Measurements from ENCODE around the gene DGKG. TPM values are rescaled to one million over a fixed set of nuclear protein-coding genes. Genes with fewer than 3 reads are reported as not detected.
A peak's percentile ranks its signal among the peaks of the same experiment; 100 is the strongest.

The DGKG gene
- total and polyA plus RNA-seq, 12 donors = 7.2 to 75.7 (median 41.4) TPM

- peaks cover 4 to 55% (median 22%) of the 10 kb centered on the region in 9 donors for H3K4me1 ChIP-seq
- ATAC-seq = peak in 7 of 8 donors; percentile 55 to 69 (median 61)
Observed at GRCh38 chr3:186220911-186221645, 141.0 kb downstream of the DGKG start.

DNA sequence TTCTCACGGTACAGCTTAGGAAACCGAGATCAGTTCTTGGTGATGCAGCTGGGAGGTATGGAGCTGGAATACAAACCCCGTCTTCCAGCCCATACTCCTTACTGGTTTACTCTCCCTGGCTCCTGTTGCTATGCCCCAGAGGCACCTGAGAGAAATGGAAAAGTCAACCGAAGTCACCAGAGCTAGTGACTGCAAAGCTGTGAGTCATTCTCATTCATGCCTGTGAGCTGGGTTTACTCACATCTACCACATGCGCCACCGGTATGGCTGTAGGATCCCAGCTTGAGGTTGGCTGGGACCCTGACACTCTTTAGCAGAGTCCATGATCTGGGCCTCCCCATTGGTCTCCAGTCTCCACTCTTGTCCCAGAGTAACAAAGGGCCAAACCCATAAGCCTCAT is 141.7 kb downstream of the DGKG start:
- peak in 1 of 8 donors; percentile 10 for ATAC-seq
- WGBS, 2 donors = 93 to 96% methylated on average over 6 of the region's 6 CpGs
- H3K27ac ChIP-seq = peak overlapping the region in 4 of 10 donors; percentile 39 to 66 (median 60)
- peaks cover 4 to 55% (median 22%) of the 10 kb centered on the region in 9 donors for H3K4me1 ChIP-seq
- no peaks in the 10 kb centered on the region for H3K36me3 ChIP-seq
- H3K9me3 ChIP-seq = no peaks in the 10 kb centered on the region
- intact Hi-C loops (cut with DNase I) = loop anchor here in 1 of 10 donors (2.0 kb wide), 1 partner anchor 16 kb away; no protein-coding TSS in a partner anchor
- peaks cover 0 to 3% (median 0%) of the 10 kb centered on the region in 7 donors for H3K27me3 ChIP-seq
- no peak overlapping the region for H3K4me3 ChIP-seq
- no peak for TF ChIP-seq CTCF (IDR thresholded peaks at IDR 0.05)
- DNase-seq = no peak

More at GRCh38 chr3:186220911-186221645, 141.0 kb downstream of the DGKG start:
- DNase-seq = no peak
- WGBS, 2 donors = 47 to 49% methylated on average over 12 of the region's 12 CpGs
- Histone ChIP-seq H3K4me3 (no peak overlapping the region), H3K36me3 (no peaks in the 10 kb centered on the region), H3K27me3 (peaks cover 0 to 5% (median 0%) of the 10 kb centered on the region in 7 donors), H3K27ac (peak overlapping the region in 7 of 10 donors; percentile 15 to 66 (median 52)), H3K9me3 (no peaks in the 10 kb centered on the region)
- TF ChIP-seq CTCF (IDR thresholded peaks at IDR 0.05) = peak in 5 of 9 donors; percentile 7 to 41 (median 26)
- intact Hi-C loops (cut with DNase I) = loop anchor here in 1 of 10 donors (2.0 kb wide), 1 partner anchor 16 kb away; no protein-coding TSS in a partner anchor

DNA sequence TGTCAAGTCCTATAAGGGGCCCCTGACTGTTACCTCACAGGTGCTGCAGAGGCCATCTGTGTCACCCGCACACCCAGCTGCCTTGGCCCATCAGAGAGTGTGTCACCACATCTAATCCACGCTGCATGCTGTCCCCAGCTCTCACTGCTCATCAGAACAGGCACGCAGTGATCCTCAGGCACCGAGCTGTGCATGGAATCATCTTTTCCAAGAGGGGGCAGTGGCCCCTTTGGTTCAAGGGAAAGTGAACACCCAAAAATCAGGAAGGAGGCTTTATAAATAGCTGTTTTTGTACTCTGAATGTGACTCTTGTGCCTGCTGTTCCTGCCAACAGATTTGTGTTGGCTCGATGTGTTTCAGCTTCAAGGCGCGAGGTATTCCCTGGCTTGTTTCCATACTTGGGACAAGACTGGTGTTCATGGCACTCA is 142.8 kb downstream of the DGKG start:
- Histone ChIP-seq H3K27ac (peak overlapping the region in 7 of 10 donors; percentile 4 to 64 (median 52)), H3K4me1 (peaks cover 4 to 57% (median 25%) of the 10 kb centered on the region in 9 donors), H3K4me3 (no peak overlapping the region), H3K27me3 (no peaks in the 10 kb centered on the region), H3K36me3 (no peaks in the 10 kb centered on the region), H3K9me3 (no peaks in the 10 kb centered on the region)
- 39 to 61% methylated on average over 7 of the region's 7 CpGs for WGBS, 2 donors
- peak in 3 of 9 donors; percentile 17 to 39 (median 23) for TF ChIP-seq CTCF (IDR thresholded peaks at IDR 0.05)
- intact Hi-C loops (cut with DNase I) = loop anchor here in 1 of 10 donors (10.0 kb wide), 1 partner anchor 114 kb away; the partner anchor contains the start of gene ETV5
- peak in 7 of 8 donors; percentile 44 to 91 (median 78) for ATAC-seq
- DNase-seq = peak in 1 of 2 donors; percentile 42

DNA sequence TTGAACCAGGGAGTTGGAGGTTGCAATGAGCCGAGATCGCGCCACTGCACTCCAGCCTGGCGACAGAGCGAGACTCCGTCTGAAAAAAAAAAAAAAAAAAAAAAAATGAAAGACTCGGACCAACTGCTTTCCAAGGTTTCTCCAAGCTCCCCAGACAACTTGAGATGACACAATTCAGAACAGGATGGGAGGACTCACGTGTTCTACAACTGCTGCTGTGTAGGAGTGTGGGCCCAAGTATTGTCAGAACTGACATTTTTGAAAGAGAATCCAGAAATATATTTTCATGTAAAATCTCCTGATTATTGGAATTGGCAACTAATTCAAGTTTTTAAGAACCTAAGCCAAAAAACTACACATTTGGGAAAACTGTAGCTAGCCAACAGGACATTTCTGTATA is 143.6 kb downstream of the DGKG start:
- no peak for TF ChIP-seq CTCF (IDR thresholded peaks at IDR 0.05)

More for the DNA sequence above, 143.6 kb downstream of the DGKG start:
- Histone ChIP-seq H3K4me3 (no peak overlapping the region), H3K4me1 (peaks cover 6 to 65% (median 33%) of the 10 kb centered on the region in 9 donors), H3K27ac (peak overlapping the region in 8 of 10 donors; percentile 9 to 64 (median 46)), H3K27me3 (no peaks in the 10 kb centered on the region), H3K36me3 (no peaks in the 10 kb centered on the region), H3K9me3 (no peaks in the 10 kb centered on the region)
- DNase-seq = no peak
- intact Hi-C loops (cut with DNase I) = loop anchor here in 1 of 10 donors (10.0 kb wide), 1 partner anchor 114 kb away; the partner anchor contains the start of gene ETV5
- no peak for ATAC-seq
- 91 to 93% methylated on average over 8 of the region's 8 CpGs for WGBS, 2 donors

Data from heart right ventricle (tissue), 16 donors.